SK-N-MC (cell line): ENCODE results near the gene CARMIL1.

ENCODE experiments used
- DNase-seq: peaks from one replicate; pipeline ENCODE4 v3.0.0-alpha.2; 2011; ENCODE audit warnings: low read depth, low spot score
- H3K27ac ChIP-seq: fragments of 200-600 bp; sonication (generic); 2 replicates; pipeline ENCODE4 v1.5.1; 2016; ENCODE audit warnings: mixed run types
- H3K36me3 ChIP-seq: fragments of 200-600 bp; sonication (generic); 2 replicates; pipeline ENCODE4 v1.6.1; 2017; ENCODE audit warnings: antibody characterized with exemption, low read length, mixed read lengths; ENCODE audit not compliant: insufficient read depth
- H3K4me3 ChIP-seq: fragments of 200-600 bp; sonication (generic); 2 replicates; pipeline ENCODE4 v1.5.1; 2016
- H3K9ac ChIP-seq: fragments of 200-600 bp; sonication (generic); 2 replicates; pipeline ENCODE4 v1.8.0; 2017; ENCODE audit warnings: mixed run types, mixed read lengths; ENCODE audit not compliant: insufficient read length
- H3K9me3 ChIP-seq: fragments of 200-600 bp; sonication (generic); 2 replicates; pipeline ENCODE4 v1.6.1; 2017; ENCODE audit warnings: low read depth, mild to moderate bottlenecking, antibody characterized with exemption, low read length, moderate library complexity, mixed read lengths
- EZH2 ChIP-seq: fragments of 200-600 bp; sonication (generic); IDR thresholded peaks from one replicate; pipeline ENCODE4 v1.6.1; 2017; ENCODE audit warnings: antibody characterized with exemption
- FOXP2 ChIP-seq: optimal IDR thresholded peaks from 2 replicates; pipeline ENCODE3; 2011; ENCODE audit warnings: mild to moderate bottlenecking, moderate library complexity; ENCODE audit not compliant: insufficient read depth; ENCODE audit errors: extremely low read length, control extremely low read depth
- POLR2AphosphoS5 ChIP-seq: IDR thresholded peaks from 2 replicates; pipeline ENCODE4 v1.6.1; 2012; ENCODE audit warnings: mild to moderate bottlenecking, low read depth, low read length, borderline replicate concordance

Gene CARMIL1

DNA sequence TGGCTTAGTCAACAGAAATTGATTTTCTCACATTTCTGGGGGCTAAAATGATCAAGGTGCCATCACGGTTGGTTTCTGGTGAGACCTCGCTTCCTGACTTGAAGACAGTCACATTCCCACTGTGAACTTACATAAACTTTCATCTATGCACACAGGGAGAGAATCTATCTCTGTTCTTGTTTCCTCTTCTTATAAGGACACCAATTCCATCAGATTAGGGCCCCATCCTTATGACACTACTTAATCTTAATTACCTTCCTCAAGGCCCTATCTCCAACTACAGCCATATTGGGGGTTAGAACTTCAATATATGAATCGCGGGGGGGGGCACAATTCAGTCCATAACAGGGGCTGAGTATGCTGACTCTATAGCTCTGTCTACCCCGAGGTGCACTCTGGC lies 362.2 kb downstream of the CARMIL1 start:
- no peak for TF ChIP-seq FOXP2
- no peak for TF ChIP-seq POLR2AphosphoS5
- TF ChIP-seq EZH2 = no peak
- Histone ChIP-seq H3K9me3 (no peaks in the 10 kb centered on the region), H3K4me3 (no peak overlapping the region), H3K9ac (no peak overlapping the region), H3K36me3 (no peaks in the 10 kb centered on the region), H3K27ac (no peak overlapping the region)
- no peak for DNase-seq

DNA sequence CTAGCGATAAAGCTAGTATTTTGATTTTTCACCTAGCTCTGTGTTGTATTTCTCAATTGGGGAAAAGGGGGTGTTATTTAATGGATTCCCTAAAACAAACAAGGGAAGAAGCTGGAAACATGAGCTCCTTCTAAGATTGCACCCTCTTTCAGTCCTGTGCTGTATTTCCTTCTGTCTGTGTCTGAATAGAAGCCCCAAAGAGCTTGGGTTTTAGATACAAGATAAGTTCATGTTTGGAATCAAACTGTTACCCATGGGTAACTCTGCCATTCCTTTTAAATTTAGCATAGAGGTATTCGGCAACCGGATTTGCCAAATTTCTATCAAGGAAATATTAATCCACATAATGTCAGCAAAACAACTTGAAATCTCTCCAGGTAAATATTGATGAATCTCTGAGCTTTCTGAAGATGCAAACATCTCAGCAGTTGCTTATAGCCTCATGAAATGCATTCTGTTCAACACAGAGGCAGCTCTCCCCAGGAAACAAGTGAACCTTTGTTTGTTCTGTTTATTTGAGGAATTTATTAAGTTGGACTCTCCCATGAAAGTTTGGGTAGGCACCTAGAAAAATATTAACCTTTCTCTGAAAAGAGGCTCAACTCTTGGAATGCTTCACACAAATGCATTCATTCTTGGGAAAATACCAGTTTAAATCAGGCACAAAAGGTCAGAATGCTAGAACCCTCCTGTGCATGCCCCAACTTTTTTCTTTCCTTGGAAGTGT lies 362.9 kb downstream of the CARMIL1 start:
- no peak for DNase-seq
- Histone ChIP-seq H3K27ac (no peak overlapping the region), H3K36me3 (no peaks in the 10 kb centered on the region), H3K9me3 (no peaks in the 10 kb centered on the region), H3K9ac (no peak overlapping the region), H3K4me3 (no peak overlapping the region)
- TF ChIP-seq POLR2AphosphoS5 (no peak), FOXP2 (no peak), EZH2 (no peak)

DNA sequence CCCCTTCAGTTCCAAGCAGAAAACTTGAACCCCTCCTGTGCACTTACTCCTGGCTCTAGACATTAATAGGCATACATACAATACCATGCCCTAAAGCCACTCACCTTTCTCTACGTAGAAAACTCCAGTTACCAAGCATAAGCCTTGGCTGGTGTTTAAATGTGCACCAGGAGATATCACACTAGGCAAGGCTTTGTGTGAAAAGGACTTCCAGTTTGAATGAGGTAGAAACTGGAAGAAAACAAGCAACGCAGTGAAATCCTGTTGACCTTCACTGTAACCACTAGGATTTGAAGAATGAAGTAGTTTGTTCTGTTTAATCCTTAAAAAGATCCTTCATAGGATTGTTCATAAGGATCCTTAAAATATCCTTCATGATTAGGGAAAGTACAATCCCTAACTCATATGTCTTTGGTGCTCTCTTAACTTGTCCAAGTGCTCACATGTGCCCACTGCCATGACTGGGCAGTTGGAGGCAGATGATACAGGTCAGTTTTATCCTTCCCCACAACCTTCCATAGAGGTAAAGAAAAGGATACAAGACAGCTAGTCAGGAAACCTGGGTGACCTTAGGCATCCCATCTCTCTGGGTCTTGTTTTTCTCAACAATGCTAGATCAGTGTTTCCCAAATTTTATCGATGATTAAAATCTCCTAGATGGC lies 363.6 kb downstream of the CARMIL1 start:
- H3K9ac ChIP-seq = no peak overlapping the region
- no peaks in the 10 kb centered on the region for H3K36me3 ChIP-seq
- no peaks in the 10 kb centered on the region for H3K9me3 ChIP-seq
- no peak for DNase-seq
- no peak overlapping the region for H3K4me3 ChIP-seq
- TF ChIP-seq FOXP2 (no peak), POLR2AphosphoS5 (no peak), EZH2 (no peak)
- H3K27ac ChIP-seq = no peak overlapping the region

DNA sequence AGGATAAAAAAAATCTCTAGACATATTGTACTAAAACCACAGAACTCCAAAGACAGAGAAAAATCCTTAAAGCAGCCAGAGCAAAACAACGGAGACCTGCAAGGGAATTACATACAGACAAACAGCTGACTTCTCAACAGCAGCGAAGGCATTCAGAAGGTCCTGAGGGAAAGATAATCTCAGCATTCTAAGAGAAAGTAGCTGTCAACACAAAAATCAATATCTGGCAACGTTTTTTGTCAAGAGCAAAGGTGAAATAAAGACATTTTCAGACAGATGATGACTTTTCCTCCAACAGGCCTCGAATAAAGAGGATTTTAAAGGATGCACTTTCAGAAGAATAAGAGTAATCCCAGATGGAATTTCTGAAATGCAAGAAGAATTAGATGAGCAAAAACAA lies 366.7 kb downstream of the CARMIL1 start:
- Histone ChIP-seq H3K27ac (no peak overlapping the region), H3K9ac (no peak overlapping the region), H3K4me3 (no peak overlapping the region), H3K36me3 (no peaks in the 10 kb centered on the region), H3K9me3 (no peaks in the 10 kb centered on the region)
- no peak for TF ChIP-seq POLR2AphosphoS5
- TF ChIP-seq FOXP2 = no peak
- no peak for TF ChIP-seq EZH2
- DNase-seq = no peak

DNA sequence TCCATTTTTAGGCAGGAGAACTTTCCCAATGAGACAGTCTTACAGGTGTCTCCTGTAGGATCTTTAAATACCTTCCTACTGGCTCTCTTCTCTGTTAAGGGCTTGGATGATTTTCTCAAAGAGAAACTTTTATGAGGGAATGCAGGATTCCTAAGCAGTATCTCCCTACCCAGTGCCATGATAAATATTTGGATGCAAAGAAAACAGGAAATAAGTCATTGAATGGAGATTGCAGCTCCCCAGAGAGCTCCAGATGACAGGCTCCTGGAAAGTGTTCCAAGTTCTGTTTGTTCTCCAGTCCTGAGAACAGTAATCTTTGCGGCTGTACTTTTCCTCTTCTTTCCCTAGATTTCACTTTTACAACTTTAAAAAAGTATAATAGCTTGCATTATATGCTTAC lies 370.4 kb downstream of the CARMIL1 start:
- DNase-seq = no peak
- no peak overlapping the region for H3K9ac ChIP-seq
- no peaks in the 10 kb centered on the region for H3K9me3 ChIP-seq
- H3K4me3 ChIP-seq = no peak overlapping the region
- TF ChIP-seq POLR2AphosphoS5 (no peak), EZH2 (no peak), FOXP2 (no peak)
- no peak overlapping the region for H3K27ac ChIP-seq
- no peaks in the 10 kb centered on the region for H3K36me3 ChIP-seq

DNA sequence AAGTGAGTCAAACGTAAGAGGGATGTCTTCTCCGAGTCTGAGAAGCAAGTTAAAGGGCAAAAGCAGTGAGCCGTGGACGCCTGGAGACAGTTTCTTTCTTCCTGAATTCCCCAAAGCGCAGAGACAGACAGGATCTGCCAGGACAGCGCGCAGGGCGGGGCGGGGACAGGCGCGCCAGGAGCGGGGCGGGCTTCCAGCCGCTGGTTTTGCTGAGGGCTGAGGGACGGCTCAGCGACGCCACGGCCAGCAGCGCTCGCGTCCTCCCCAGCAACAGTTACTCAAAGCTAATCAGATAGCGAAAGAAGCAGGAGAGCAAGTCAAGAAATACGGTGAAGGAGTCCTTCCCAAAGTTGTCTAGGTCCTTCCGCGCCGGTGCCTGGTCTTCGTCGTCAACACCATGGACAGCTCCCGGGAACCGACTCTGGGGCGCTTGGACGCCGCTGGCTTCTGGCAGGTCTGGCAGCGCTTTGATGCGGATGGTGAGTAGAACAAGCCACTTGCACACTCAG lies 372.9 kb downstream of the CARMIL1 start, which contains the start of gene SCGN:
SCGN (plus strand) TSS at position 209 of the 509 bp plus-strand sequence; CDS start at position 398, 189 bp downstream.
- Histone ChIP-seq H3K36me3 (no peaks in the 10 kb centered on the region), H3K9ac (no peak within 1 kb of the TSS), H3K9me3 (no peaks in the 10 kb centered on the region), H3K4me3 (no peak within 1 kb of the TSS; the same call in 1 of the 2 replicates), H3K27ac (no peak within 1 kb of the TSS)
- DNase-seq = no peak
- TF ChIP-seq EZH2 (no peak), POLR2AphosphoS5 (no peak), FOXP2 (no peak)

DNA sequence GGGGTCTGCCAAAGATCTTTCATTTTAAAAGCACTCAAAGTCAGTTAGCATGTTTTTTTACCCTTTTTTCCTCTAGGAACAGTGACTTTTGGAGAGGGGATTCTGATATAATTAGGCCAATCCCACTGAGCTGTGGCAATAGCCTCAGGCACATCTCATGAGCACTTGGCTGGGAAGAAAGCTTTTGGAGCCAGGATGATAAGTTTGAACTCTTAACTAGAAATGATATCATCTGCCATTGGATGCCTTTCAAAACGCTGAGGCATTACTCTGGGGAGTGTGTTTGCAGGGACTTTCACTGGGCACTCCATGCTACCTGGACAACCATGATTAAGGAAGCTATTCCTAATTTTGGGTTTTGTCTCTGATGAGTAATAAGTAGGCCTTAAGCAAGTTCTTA lies 376.5 kb downstream of the CARMIL1 start:
- Histone ChIP-seq H3K4me3 (no peak overlapping the region), H3K36me3 (no peaks in the 10 kb centered on the region), H3K9ac (no peak overlapping the region), H3K9me3 (no peaks in the 10 kb centered on the region), H3K27ac (no peak overlapping the region)
- DNase-seq = no peak
- TF ChIP-seq FOXP2 (no peak), EZH2 (no peak), POLR2AphosphoS5 (no peak)

DNA sequence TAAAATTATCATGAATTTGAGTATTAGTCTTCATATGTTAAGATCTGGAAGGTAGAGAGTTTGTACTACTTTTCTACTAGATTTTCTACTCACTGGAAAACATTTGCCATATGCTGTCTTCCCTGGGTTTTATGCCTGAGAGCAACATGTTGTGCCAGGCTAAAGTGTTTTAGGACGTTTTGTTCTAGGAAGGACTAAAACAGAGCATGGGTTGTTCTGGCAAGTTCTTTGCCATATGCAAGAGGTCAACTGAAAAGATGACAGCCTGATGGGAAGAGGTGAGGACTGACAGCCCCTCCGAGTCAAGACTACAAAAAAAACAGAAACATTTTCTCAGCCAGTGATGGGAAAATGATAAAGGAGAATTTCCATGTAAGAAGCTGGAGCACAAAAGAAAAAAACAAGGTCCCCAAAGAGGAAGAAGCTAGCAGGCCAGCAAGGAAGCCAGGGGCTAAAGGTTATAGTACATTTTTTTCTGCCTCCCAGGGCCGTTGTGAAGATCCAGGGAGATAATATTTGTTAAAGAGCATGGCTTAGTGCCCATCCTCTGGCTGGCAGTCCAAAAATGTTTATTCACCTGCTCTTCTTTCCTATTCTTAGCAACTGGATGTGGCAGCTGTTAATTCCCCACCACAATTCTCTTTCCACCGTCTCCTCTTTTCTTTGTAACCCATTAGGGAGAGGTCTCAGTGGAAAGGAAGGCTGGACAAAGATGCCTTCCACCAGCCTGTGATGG lies 380.6 kb downstream of the CARMIL1 start:
- DNase-seq = no peak
- TF ChIP-seq EZH2 (no peak), POLR2AphosphoS5 (no peak), FOXP2 (no peak)
- Histone ChIP-seq H3K27ac (no peak overlapping the region), H3K4me3 (no peak overlapping the region), H3K9ac (no peak overlapping the region), H3K9me3 (no peaks in the 10 kb centered on the region), H3K36me3 (no peaks in the 10 kb centered on the region)
